ENCODE results near the gene ZFHX3.

The ZFHX3 gene

GRCh38 chr16:72875291-72876031 lies 172.5 kb downstream of the ZFHX3 start:
- DNase-seq (ENCODE audit: low read depth) = no peak

GRCh38 chr16:72873853-72874252 lies 174.1 kb downstream of the ZFHX3 start:
- no peak for DNase-seq (ENCODE audit: low read depth)

DNA sequence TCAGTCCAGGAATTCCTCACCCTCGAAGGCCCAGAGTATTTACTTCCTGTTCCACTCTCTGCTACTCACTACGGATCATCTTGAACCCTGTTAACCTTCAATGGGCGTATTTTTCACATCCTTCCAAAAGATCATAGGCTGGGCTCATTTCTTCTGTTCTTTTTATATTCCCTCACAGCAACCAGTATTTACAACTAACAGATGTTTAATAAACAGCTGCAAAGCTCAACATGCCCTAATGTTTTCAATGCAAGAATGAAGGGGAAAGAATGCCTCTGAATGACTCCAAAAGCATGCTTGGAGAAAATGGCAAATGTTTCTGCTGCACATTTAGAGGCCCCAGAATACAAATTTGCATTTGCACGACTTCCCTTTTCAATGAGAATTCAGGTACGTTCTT lies 174.9 kb downstream of the ZFHX3 start:
- DNase-seq (ENCODE audit: low read depth) = no peak

DNA sequence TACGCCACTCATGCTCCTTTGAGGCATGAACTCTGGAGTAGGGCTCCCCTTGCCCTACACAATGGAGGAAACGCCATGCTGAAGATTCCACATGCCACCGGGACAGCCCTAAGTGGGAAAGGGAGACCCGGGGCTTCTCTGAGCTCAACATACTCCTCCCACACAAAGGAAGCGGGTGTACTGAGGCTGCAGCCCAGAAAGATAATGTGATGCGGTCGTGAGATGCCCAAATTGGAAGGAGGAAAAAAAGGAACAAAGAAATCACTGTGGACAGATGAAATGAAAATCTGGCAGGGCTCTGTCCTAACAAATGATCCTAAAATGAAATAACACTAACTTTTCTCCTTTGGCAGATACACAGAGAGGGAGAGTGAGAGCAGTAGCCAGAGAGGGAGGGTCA lies 182.1 kb downstream of the ZFHX3 start:
- DNase-seq (ENCODE audit: low read depth) = no peak

DNA sequence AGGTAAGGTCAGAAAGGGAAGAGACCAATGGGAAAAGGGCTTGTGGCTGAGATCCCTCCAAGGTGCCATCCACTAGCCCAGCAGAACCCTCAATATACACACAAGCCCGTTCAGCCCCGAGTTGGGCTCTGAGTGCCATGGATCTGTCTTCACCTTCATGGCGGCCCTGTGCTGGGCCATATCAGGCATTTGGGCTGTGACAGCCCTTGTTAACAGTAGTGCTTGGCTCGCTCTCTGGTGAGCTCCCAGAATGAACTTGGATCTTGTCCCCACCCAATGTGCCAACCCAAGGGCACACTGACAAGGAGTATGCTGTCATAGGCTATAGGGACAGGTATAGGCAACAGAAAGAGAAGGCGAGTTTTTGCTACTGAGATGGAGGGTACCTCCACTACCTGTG lies 182.7 kb downstream of the ZFHX3 start:
- DNase-seq (ENCODE audit: low read depth) = no peak

DNA sequence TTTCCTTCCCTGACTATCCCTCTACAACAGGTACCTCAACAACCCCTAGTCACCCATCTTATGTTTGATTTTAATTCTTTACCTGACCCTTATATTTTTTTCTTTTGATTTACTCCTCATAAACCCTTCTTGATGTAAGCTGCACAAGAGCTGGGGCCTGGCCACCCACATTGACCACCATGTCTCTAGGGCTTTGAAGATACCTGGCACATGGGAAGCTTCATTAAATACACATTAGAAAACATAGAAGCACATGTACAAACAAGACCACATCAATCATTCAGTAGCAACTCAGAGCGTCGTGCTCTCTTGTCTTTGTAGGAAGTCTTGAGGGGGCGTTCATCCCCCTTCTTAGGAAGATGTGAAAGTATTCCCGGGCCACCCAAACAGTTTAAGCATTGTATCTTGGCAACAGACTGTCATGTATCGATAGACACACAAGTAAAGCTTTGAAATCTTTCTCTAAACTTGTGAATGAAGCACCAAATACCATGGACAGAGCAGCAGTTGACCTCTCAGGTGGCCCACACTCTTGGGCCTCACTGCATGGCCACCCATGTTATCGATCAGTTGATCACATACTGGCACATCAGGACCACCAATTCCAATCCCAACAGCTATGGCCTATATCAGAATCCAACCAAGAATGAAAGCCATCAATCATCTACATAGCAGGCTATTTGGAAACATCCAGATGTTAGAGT lies 183.6 kb downstream of the ZFHX3 start:
- no peak for DNase-seq (ENCODE audit: low read depth)

GRCh38 chr16:72862090-72862489 lies 185.8 kb downstream of the ZFHX3 start:
- no peak for DNase-seq (ENCODE audit: low read depth)

- no peak for DNase-seq (ENCODE audit: low read depth)
Observed at GRCh38 chr16:72860726-72861562, 187.0 kb downstream of the ZFHX3 start.

DNA sequence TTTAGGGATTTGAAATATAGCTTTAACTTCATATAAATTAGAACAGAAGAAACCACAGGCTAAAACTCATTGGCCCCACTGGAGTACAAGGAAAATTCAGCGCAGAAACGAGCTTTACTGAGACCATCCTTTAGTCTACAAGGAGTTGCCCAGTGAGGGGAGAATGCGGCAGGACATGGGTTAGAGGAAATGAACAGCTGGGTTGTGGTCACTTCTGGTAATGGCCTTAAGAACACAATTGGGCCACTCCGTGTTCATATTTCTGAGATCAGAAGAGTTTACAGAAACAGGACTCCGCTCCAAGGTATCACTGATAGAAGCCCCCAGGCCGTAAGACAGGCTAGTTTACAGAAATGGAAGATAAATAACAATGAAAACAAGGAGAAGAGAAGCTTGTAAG lies 188.3 kb downstream of the ZFHX3 start:
- no peak for DNase-seq (ENCODE audit: low read depth)

DNA sequence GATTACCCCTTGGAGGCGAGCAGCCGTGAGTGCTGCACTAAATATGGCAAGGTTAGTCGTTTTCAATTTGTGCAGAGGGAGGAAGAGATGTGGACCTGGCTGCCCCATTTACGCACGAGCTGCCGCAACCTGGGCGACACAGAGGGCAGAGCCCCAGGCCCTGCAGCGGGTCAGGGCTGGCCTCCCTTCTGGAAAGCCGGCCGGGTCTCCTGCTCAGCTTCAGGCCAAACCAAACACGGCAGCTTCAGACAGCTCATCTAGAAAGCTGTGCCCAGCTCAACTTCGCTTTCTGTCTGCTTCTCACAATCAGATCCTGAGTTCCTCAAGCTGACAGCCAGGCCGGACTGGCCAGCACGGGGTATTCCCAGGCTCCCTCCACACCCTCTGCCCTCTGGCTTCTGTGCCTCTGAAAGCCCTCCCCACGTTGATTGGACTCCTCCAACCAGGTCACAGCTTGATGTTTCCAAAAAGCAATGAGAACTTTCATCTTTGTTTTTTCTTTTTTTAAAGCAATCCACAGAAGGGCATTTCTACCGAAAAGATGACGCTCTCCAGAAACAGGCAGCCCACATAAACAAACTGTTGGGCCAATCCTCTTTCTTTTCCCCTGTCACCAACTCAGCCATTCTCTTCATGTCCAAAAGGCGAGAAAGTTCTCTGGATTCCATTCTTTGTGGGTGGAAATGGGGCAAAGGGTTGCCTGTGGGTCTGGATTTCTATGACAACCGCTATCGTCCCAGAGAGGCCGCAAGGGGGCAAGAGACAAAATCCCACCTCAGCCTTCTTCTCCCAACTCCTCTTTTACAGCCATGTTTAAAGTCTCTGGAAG lies 189.0 kb downstream of the ZFHX3 start:
- no peak for DNase-seq (ENCODE audit: low read depth)

GRCh38 chr16:72857834-72858664 lies 189.9 kb downstream of the ZFHX3 start:
- DNase-seq (ENCODE audit: low read depth) = no peak

GRCh38 chr16:72856797-72857196 lies 191.1 kb downstream of the ZFHX3 start:
- DNase-seq (ENCODE audit: low read depth) = no peak

- no peak for DNase-seq (ENCODE audit: low read depth)
Observed at GRCh38 chr16:72854267-72854959, 193.5 kb downstream of the ZFHX3 start.

DNA sequence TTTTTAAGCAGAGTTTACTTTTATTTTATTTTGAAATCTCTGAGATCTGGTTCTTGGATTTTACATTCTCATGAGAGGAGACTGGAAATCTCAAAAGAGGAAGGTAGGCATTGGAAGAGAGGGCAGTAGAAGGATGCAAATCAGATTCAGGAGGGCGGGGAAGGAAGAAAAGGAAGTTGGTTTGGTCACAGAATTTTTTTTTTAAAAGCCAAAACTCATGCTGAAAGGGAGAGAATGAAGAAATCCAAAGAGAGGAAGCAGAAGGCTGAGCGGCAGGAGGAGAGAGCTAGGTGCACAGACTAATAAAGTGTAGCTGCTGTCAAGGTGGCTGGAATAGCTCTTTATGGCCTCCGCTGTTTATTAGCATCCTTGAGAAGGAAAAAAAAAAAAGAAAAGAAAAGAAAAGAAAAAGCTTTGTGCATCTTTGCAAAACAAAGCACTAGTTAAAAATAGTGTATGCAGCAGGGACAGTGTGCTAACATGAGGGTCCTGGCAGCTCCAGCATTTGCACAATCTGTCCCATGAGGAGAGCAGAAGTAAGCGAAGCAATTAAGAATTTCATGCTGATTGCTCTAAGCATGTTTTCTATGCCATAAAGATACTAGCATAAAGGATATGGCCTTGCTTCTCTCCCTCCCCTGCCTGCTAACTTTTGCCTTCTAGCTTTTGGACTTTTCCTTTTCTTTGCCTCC lies 194.2 kb downstream of the ZFHX3 start:
- DNase-seq (ENCODE audit: low read depth) = no peak

- DNase-seq (ENCODE audit: low read depth) = no peak
Observed at GRCh38 chr16:72852421-72852820, 195.5 kb downstream of the ZFHX3 start.

- DNase-seq (ENCODE audit: low read depth) = peak; percentile 38
Observed at GRCh38 chr16:72850853-72851252, 197.1 kb downstream of the ZFHX3 start.

DNA sequence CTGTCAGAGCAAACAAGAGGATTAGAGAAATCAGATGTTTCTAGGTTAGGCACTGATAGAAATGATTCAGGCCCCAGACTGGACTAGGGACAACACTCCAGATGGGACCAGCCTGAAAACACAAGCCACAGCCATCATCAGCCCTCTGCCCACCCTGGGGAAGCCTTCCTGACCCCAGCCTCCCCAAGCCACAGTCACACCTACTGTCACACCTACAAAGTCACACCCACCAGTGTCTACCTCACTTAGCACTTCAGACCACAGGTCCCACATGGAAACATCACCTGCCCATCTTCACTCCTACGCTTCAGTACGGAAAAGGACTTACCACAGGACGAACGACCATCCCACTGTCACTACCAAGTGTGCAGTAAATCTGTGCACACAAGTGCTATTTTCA lies 197.9 kb downstream of the ZFHX3 start:
- no peak for DNase-seq (ENCODE audit: low read depth)

GRCh38 chr16:72848759-72849664 lies 198.9 kb downstream of the ZFHX3 start:
- DNase-seq (ENCODE audit: low read depth) = peak; percentile 81

- DNase-seq (ENCODE audit: low read depth) = no peak
Observed at GRCh38 chr16:72848028-72848400, 199.9 kb downstream of the ZFHX3 start.

All from GM04504 (cell line).